HUES48 (cell line): ENCODE data around the gene DEF6.

Experiments used
- H3K27ac ChIP-seq: one replicate; pipeline ENCODE4 v1.7.0; 2013; ENCODE audit warnings: low read depth, low read length, inconsistent platforms
- H3K27me3 ChIP-seq: 2 replicates; pipeline ENCODE4 v1.6.1; 2013; ENCODE audit warnings: mild to moderate bottlenecking, low read length; ENCODE audit not compliant: control insufficient read depth, insufficient read depth
- H3K36me3 ChIP-seq: 2 replicates; pipeline ENCODE4 v1.6.1; 2013; ENCODE audit warnings: low read length; ENCODE audit not compliant: control insufficient read depth, insufficient read depth
- H3K4me1 ChIP-seq: 2 replicates; pipeline ENCODE4 v1.6.1; 2013; ENCODE audit warnings: mild to moderate bottlenecking, low read length; ENCODE audit not compliant: control insufficient read depth, insufficient read depth
- H3K4me3 ChIP-seq: 2 replicates; pipeline ENCODE4 v1.5.1; 2013; ENCODE audit warnings: mild to moderate bottlenecking, low read depth, low read length
- H3K9ac ChIP-seq: 2 replicates; pipeline ENCODE4 v1.6.1; 2013; ENCODE audit warnings: mild to moderate bottlenecking, low read depth, low read length, moderate library complexity
- H3K9me3 ChIP-seq: 2 replicates; pipeline ENCODE4 v1.6.1; 2013; ENCODE audit warnings: low read length; ENCODE audit not compliant: control insufficient read depth, insufficient read depth

DEF6 gene

DNA sequence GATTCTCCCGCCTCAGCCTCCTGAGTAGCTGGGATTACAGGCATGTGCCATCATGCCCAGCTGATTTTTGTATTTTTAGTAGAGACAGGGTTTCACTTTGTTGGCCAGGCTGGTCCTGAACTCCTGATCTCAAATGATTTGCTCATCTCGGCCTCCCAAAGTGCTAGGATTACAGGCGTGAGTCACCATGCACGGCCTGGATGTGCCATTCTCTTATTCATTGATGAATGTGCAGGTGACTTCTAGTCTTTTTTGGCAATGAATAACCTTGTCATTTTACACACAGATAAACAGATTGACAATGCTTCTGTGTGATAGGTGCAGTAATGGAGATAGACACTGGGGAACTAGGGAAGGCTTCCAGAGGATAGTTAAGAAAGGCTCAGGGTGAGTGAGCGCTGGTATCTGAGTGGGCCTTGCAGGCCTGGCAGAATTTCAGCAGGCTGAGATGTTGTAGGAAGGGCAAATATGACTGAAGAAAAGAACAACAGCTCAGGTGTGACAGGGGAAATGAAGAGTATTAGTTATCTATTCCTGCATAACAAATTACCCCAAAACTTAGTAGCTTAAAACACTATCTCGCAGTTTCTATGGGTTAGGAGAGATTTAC lies 68.1 kb downstream of the DEF6 start:
- Histone ChIP-seq H3K36me3 (no peaks in the 10 kb centered on the region), H3K9me3 (no peaks in the 10 kb centered on the region), H3K27me3 (no peaks in the 10 kb centered on the region), H3K4me3 (no peak overlapping the region), H3K27ac (no peak overlapping the region), H3K9ac (no peak overlapping the region), H3K4me1 (peaks cover 6% of the 10 kb centered on the region)

- no peaks in the 10 kb centered on the region for H3K9me3 ChIP-seq
- no peak overlapping the region for H3K27ac ChIP-seq
- H3K4me1 ChIP-seq, result 0 out of 2 replicates have a peak, but pooled peaks cover under 1% of the 10 kb centered on the region
- H3K27me3 ChIP-seq, result no peaks in the 10 kb centered on the region
- H3K9ac ChIP-seq, result no peak overlapping the region
- H3K36me3 ChIP-seq, result no peaks in the 10 kb centered on the region
- H3K4me3 ChIP-seq, result no peak overlapping the region
These were observed 68.6 kb downstream of the DEF6 start for GRCh38 chr6:35366204-35366596.

- Histone ChIP-seq H3K27ac (no peak overlapping the region), H3K4me3 (no peak overlapping the region), H3K36me3 (no peaks in the 10 kb centered on the region), H3K27me3 (no peaks in the 10 kb centered on the region), H3K9ac (no peak overlapping the region), H3K4me1 (no peaks in the 10 kb centered on the region), H3K9me3 (no peaks in the 10 kb centered on the region)
These were observed 70.0 kb downstream of the DEF6 start for GRCh38 chr6:35367646-35368037.

GRCh38 chr6:35368038-35368887 lies 70.6 kb downstream of the DEF6 start:
- H3K27me3 ChIP-seq, result no peaks in the 10 kb centered on the region
- no peak overlapping the region for H3K4me3 ChIP-seq
- no peaks in the 10 kb centered on the region for H3K4me1 ChIP-seq
- H3K9me3 ChIP-seq, result no peaks in the 10 kb centered on the region
- no peak overlapping the region for H3K27ac ChIP-seq
- no peak overlapping the region for H3K9ac ChIP-seq
- no peaks in the 10 kb centered on the region for H3K36me3 ChIP-seq

DNA sequence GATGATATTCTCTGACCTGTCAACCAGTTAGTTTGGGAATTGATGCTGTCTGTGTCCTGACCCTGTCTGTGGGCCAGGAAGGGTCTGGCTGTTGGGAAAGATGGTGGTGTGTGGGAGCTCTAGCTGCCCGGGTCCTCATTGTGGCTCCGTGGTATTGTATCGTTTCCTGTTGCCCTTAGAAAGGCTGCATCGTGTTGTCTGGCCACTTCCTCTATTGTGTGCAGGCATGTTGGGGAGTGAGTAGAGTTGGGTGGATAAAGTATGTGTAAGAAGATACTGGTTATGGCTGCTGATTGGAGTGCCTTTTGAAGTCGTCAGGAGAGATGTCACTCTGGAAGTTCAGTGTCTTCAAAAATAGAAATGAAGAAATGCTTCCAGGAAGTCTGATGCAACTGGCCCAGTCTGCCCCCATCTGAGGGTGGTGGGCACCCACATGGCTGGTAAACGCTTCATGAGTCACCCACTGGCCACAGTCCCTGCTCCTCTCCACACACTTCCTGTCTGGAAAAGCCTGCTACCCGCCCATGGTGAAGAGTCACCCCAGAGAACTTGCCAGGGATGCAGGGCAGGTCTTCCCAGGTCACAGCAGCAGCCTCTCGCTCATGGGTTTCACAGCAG lies 72.6 kb downstream of the DEF6 start:
- H3K9me3 ChIP-seq, result no peaks in the 10 kb centered on the region
- H3K4me1 ChIP-seq, result no peaks in the 10 kb centered on the region
- H3K27me3 ChIP-seq, result no peaks in the 10 kb centered on the region
- H3K36me3 ChIP-seq, result no peaks in the 10 kb centered on the region
- H3K4me3 ChIP-seq, result no peak overlapping the region
- no peak overlapping the region for H3K9ac ChIP-seq
- no peak overlapping the region for H3K27ac ChIP-seq

GRCh38 chr6:35370785-35371493 lies 73.3 kb downstream of the DEF6 start:
- Histone ChIP-seq H3K36me3 (no peaks in the 10 kb centered on the region), H3K27me3 (no peaks in the 10 kb centered on the region), H3K4me3 (no peak overlapping the region), H3K4me1 (no peaks in the 10 kb centered on the region), H3K9ac (no peak overlapping the region), H3K9me3 (no peaks in the 10 kb centered on the region), H3K27ac (no peak overlapping the region)
